Measurements from ENCODE around the gene MKS1.

Gene MKS1

DNA sequence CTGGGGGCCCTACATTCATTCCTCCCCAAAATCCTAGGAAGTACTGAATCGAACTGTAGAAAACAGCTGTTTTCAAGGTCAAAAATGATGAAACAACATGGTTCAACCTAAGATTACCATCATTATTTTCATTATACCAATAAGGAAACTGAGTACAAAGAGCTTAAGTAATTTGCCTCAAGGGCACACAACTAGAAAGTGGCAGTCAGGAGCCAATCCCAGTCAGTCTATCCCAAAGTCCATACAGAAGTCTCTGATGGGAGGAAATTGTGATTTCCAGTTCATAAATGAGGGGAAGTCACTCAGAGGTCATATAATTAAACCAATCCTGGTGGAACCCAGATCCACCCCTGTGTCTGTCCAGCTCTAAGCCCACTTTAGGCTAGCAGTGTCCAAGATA lies 27.7 kb upstream of the MKS1 start:
- TF ChIP-seq, protein P1, sequence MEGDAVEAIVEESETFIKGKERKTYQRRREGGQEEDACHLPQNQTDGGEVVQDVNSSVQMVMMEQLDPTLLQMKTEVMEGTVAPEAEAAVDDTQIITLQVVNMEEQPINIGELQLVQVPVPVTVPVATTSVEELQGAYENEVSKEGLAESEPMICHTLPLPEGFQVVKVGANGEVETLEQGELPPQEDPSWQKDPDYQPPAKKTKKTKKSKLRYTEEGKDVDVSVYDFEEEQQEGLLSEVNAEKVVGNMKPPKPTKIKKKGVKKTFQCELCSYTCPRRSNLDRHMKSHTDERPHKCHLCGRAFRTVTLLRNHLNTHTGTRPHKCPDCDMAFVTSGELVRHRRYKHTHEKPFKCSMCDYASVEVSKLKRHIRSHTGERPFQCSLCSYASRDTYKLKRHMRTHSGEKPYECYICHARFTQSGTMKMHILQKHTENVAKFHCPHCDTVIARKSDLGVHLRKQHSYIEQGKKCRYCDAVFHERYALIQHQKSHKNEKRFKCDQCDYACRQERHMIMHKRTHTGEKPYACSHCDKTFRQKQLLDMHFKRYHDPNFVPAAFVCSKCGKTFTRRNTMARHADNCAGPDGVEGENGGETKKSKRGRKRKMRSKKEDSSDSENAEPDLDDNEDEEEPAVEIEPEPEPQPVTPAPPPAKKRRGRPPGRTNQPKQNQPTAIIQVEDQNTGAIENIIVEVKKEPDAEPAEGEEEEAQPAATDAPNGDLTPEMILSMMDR (IDR thresholded peaks at IDR 0.05; ENCODE audit: insufficient read depth, low read length, poor library complexity, severe bottlenecking), result no peak
- no peaks in the 10 kb centered on the region for H3K36me3 ChIP-seq (ENCODE audit: control insufficient read depth, insufficient read depth, low read length)
- H3K27me3 ChIP-seq (replicated peaks; ENCODE audit: control insufficient read depth, insufficient read depth, low read length), result no peaks in the 10 kb centered on the region
- H3K4me3 ChIP-seq (replicated peaks; ENCODE audit: low read depth, low read length), result no peak overlapping the region
- no peak for DNase-seq (ENCODE audit: extremely low read depth, insufficient read length)

DNA sequence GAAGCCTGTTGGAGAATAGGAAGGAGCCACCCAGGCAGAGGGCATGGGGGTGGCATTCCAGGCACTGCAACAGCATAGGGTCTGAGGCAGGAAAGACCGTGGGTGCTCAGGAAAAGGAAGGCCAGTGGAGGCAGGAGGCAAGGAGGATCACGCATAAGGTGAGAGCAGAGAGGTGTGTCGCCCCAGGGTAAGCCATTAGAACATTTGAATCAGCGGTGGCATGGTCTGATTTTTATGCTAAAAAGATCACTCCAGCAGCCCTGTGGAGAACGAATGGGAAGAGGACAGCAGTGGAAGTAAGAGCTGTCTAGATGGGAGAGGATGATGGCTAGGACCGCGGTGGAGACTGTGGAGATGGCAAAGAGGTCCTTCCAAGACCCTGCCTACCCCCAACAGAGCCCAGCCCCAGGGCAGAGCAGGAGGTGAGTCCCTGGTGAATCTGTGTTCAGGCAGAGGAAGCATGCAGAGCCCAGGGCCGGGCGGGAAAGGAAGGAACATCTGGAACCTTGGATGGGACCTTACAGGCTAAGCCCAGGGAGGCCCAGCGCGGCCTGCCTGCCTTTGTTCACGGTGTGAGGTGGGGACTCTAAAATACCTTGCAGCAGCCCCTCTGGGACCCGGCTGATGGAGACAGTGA lies 27.2 kb upstream of the MKS1 start:
- TF ChIP-seq, protein P1 (IDR thresholded peaks at IDR 0.05; ENCODE audit: insufficient read depth, low read length, poor library complexity, severe bottlenecking), result no peak
- H3K36me3 ChIP-seq (ENCODE audit: control insufficient read depth, insufficient read depth, low read length), result no peaks in the 10 kb centered on the region
- H3K27me3 ChIP-seq (replicated peaks; ENCODE audit: control insufficient read depth, insufficient read depth, low read length), result no peaks in the 10 kb centered on the region
- H3K4me3 ChIP-seq (replicated peaks; ENCODE audit: low read depth, low read length), result no peak overlapping the region
- no peak for DNase-seq (ENCODE audit: extremely low read depth, insufficient read length)

DNA sequence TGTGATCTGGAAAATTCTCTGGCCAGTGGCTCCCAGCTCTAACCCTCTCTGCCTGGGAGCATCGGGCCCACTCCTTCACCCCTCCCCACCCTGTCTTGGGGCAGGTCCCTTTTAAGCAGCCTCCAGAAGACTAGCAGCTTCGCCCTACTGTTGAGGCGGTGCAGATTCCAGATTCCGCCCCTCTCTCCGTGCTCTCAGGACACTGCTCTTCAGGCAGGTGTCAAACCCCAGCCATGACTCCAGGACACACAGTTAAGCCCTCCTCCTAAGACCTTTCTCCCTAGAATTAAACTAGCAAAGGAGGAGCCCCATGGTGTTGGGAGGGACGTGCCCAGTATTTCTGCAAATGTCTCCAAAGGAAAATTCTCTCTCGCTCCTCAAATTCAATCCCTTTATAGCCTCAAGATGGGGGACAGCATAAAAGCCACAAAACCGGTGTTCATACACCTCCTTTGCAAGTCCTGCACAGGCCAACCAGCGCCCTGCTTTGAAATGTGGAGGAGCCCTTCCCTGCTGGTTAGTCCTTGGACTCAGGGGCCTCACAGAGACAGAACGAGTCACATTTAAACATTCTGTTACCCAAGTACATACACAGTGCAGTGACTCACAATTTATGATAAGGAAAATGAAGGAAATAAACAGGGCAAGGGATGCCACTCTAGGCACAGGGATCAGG lies 26.5 kb upstream of the MKS1 start:
- TF ChIP-seq, protein P1 (IDR thresholded peaks at IDR 0.05; ENCODE audit: insufficient read depth, low read length, poor library complexity, severe bottlenecking), result no peak
- no peaks in the 10 kb centered on the region for H3K36me3 ChIP-seq (ENCODE audit: control insufficient read depth, insufficient read depth, low read length)
- H3K4me3 ChIP-seq (replicated peaks; ENCODE audit: low read depth, low read length), result no peak overlapping the region
- no peak for DNase-seq (ENCODE audit: extremely low read depth, insufficient read length)
- H3K27me3 ChIP-seq (replicated peaks; ENCODE audit: control insufficient read depth, insufficient read depth, low read length), result no peaks in the 10 kb centered on the region

DNA sequence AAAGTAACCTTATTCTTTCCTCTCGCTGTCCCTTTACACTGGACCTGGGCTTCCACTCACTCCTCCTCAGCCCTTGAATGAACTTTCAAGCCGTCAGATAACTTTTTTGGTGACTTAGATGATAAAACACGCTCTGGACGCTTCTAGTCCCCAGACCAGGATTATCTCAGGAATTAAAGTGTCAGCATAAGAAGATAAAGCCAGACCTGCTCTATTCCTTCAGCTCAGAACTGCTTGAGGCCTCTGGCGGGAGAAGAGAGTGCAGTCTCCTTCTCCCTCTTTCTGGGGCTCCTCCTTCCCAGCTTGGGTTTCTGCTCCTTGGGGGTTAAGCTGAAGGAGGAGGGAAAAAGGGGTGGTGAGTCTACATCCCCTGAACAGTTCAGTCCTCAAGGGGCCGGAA lies 25.9 kb upstream of the MKS1 start:
- TF ChIP-seq, protein P1 (IDR thresholded peaks at IDR 0.05; ENCODE audit: insufficient read depth, low read length, poor library complexity, severe bottlenecking), result no peak
- DNase-seq (ENCODE audit: extremely low read depth, insufficient read length), result no peak
- Histone ChIP-seq H3K4me3 (replicated peaks; ENCODE audit: low read depth, low read length) (no peak overlapping the region), H3K36me3 (ENCODE audit: control insufficient read depth, insufficient read depth, low read length) (no peaks in the 10 kb centered on the region), H3K27me3 (replicated peaks; ENCODE audit: control insufficient read depth, insufficient read depth, low read length) (no peaks in the 10 kb centered on the region; the same call in 1 of the 2 replicates)

DNA sequence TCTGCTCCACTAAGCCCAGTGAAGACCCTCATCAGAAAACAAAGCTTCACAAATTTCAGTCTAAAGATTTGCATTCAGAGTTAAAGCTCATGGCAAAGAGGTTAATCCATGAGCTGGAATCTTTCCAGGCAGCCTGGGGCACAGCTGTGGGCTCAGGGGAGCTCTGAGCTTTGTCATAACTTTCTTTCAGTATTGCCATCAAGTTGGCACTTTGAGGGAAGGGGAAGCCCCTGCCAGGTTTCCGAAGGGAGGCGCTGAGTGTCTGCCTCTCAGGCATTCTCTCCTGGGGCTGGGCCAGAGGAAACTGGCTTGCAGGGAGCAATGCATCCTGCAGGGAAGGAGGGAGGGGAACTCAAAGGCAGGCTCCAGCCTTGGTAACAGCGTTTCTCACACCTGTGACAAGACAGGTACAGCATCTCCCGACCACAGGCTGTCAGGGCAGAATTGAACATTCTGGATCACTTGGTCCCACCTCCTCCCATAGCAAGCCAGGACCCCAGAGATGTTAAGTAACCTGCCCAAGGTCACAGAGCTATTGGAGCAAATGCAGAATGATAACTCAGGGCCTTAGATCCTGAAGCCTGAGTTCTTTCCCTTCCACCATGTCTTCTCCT lies 23.2 kb upstream of the MKS1 start:
- TF ChIP-seq, protein P1 (IDR thresholded peaks at IDR 0.05; ENCODE audit: insufficient read depth, low read length, poor library complexity, severe bottlenecking), result no peak
- no peak for DNase-seq (ENCODE audit: extremely low read depth, insufficient read length)
- H3K4me3 ChIP-seq (replicated peaks; ENCODE audit: low read depth, low read length), result no peak overlapping the region
- H3K27me3 ChIP-seq (replicated peaks; ENCODE audit: control insufficient read depth, insufficient read depth, low read length), result no peaks in the 10 kb centered on the region; the same call in 1 of the 2 replicates
- no peaks in the 10 kb centered on the region for H3K36me3 ChIP-seq (ENCODE audit: control insufficient read depth, insufficient read depth, low read length)

All from GM06990 (cell line).